HCT116 (cell line): ENCODE data around the gene MAP3K8. TPM values are rescaled to one million over a fixed set of nuclear protein-coding genes. Genes with fewer than 3 reads are reported as not detected.

Experiments
- ATAC-seq: fragments of 200-7000 bp; cut with Tn5 transposase; 2 replicates; pipeline ENCODE4 v1.9.1; 2020; ENCODE audit warnings: mild to moderate bottlenecking, moderate library complexity
- Bru-seq: library from RNA; stranded (reverse); fragments of 400-500 nt; gene quantifications from one replicate; lab custom pipeline; 2021; lab: Mats Ljungman, UMichigan
- BruChase-seq, 2 experiments: library from RNA; stranded (reverse); fragments of 400-500 nt; gene quantifications; one replicate each; lab custom pipeline; 2021; lab: Mats Ljungman, UMichigan
- BruUV-seq: library from RNA; stranded (reverse); fragments of 400-500 nt; replicated peaks from 2 replicates; lab custom pipeline; 2021; lab: Mats Ljungman, UMichigan
- CTCF ChIA-PET: fragments of 300-600 bp; sonication (Branson Sonifier 250); formaldehyde crosslinking; loops from one replicate; lab custom pipeline; 2021; ENCODE audit warnings: antibody characterized with exemption; lab: Charles Lee
- POLR2A ChIA-PET: fragments of 300-600, 350-600 bp; sonication (Branson Sonifier 250); formaldehyde crosslinking; loops from one replicate; lab custom pipeline; 2021; ENCODE audit warnings: antibody characterized with exemption; lab: Charles Lee
- RAD21 ChIA-PET, 2 experiments: fragments of 300-600 bp; sonication (Branson Sonifier 250); formaldehyde crosslinking; loops; one replicate each; lab custom pipeline; 2023; ENCODE audit warnings: low total read pairs in 2 of 2; ENCODE audit not compliant: uncharacterized antibody in 2 of 2, unreplicated experiment in 2 of 2, low non-redundant PET in 1 of 2; lab: Charles Lee
- DNase-seq: peaks from one replicate; pipeline ENCODE4 v3.0.0-alpha.2; 2010; ENCODE audit warnings: low read depth, low spot score
- H2AFZ ChIP-seq: fragments of 200-600 bp; shearing (Covaris generic), sonication (generic); 2 replicates; pipeline ENCODE4 v1.6.1; 2017; ENCODE audit warnings: low read depth, mixed run types, mixed read lengths, antibody characterized with exemption, low read length; ENCODE audit not compliant: poor library complexity, severe bottlenecking
- H3K27ac ChIP-seq: 2 replicates; pipeline ENCODE4 v1.5.1; 2012; ENCODE audit warnings: low read depth, low read length
- H3K27me3 ChIP-seq: fragments of 200-600 bp; sonication (generic); 2 replicates; pipeline ENCODE4 v1.6.1; 2016; ENCODE audit warnings: mixed run types, low read length, mixed read lengths; ENCODE audit not compliant: insufficient read depth
- H3K36me3 ChIP-seq, 2 experiments: fragments of 200-500 bp in 1 of 2; fragments of 200-600 bp in 1 of 2; sonication (Bioruptor generic) in 1 of 2; sonication (generic) in 1 of 2; 2 replicates each; pipeline versions ENCODE4 v1.5.1 to v1.6.1; 2014 to 2016; ENCODE audit warnings: low read length in 2 of 2, inconsistent platforms in 1 of 2, mixed read lengths in 1 of 2, mixed run types in 1 of 2; ENCODE audit not compliant: insufficient read depth in 2 of 2, control insufficient read depth in 1 of 2
- H3K4me1 ChIP-seq, 2 experiments: fragments of 200-600 bp in 1 of 2; sonication (generic) in 1 of 2; 2 replicates each; pipeline versions ENCODE4 v1.5.1 to v1.6.1; 2012 to 2017; ENCODE audit warnings: low read length in 2 of 2, inconsistent platforms in 1 of 2, mild to moderate bottlenecking in 1 of 2, mixed read lengths in 1 of 2, mixed run types in 1 of 2, moderate library complexity in 1 of 2; ENCODE audit not compliant: insufficient read depth in 2 of 2, control insufficient read depth in 1 of 2
- H3K4me2 ChIP-seq: fragments of 200-600 bp; sonication (generic); 2 replicates; pipeline ENCODE4 v1.6.1; 2017; ENCODE audit warnings: mixed run types, low read length, mixed read lengths
- H3K4me3 ChIP-seq, 2 experiments: fragments of 200-600 bp in 1 of 2; sonication (generic) in 1 of 2; replicated peaks in 1 of 2; 2 replicates each; pipeline ENCODE4 v1.5.1; 2011 to 2016; ENCODE audit warnings: low read length in 2 of 2, control low read depth in 1 of 2, low read depth in 1 of 2, mild to moderate bottlenecking in 1 of 2, mixed read lengths in 1 of 2, mixed run types in 1 of 2
- H3K79me2 ChIP-seq: fragments of 200-600 bp; sonication (generic); 2 replicates; pipeline ENCODE4 v1.6.1; 2017; ENCODE audit warnings: mild to moderate bottlenecking, mixed run types, low read length, moderate library complexity, mixed read lengths; ENCODE audit not compliant: insufficient read depth
- H3K9ac ChIP-seq: fragments of 200-600 bp; sonication (generic); 2 replicates; pipeline ENCODE4 v1.6.1; 2016; ENCODE audit warnings: low read length, mixed read lengths
- H3K9me2 ChIP-seq: fragments of 200-600 bp; sonication (generic), shearing (Covaris generic); 2 replicates; pipeline ENCODE4 v1.6.1; 2017; ENCODE audit warnings: mixed run types, mild to moderate bottlenecking, moderate library complexity; ENCODE audit not compliant: insufficient read depth
- H3K9me3 ChIP-seq, 2 experiments: fragments of 200-500 bp in 1 of 2; fragments of 200-600 bp in 1 of 2; sonication (Bioruptor generic) in 1 of 2; sonication (generic) in 1 of 2; 2 replicates each; pipeline ENCODE4 v1.6.1; 2014 to 2017; ENCODE audit warnings: low read length in 2 of 2, mixed read lengths in 2 of 2, inconsistent platforms in 1 of 2, low read depth in 1 of 2, mild to moderate bottlenecking in 1 of 2, mixed run types in 1 of 2, moderate library complexity in 1 of 2; ENCODE audit not compliant: control insufficient read depth in 1 of 2, insufficient read depth in 1 of 2
- H4K20me1 ChIP-seq: fragments of 200-600 bp; sonication (generic), shearing (Covaris generic); 2 replicates; pipeline ENCODE4 v1.6.1; 2017; ENCODE audit warnings: mixed run types, mild to moderate bottlenecking, moderate library complexity; ENCODE audit not compliant: insufficient read depth
- CBX3 ChIP-seq: IDR thresholded peaks from 2 replicates; pipeline ENCODE4 v1.6.1; 2012; ENCODE audit warnings: low read depth
- FOSL1 ChIP-seq: IDR thresholded peaks from 2 replicates; pipeline ENCODE4 v1.6.1; 2012; ENCODE audit warnings: low read depth
- MAX ChIP-seq: IDR thresholded peaks from 2 replicates; pipeline ENCODE4 v1.6.1; 2012
- POLR2AphosphoS5 ChIP-seq: IDR thresholded peaks from 2 replicates; pipeline ENCODE4 v1.6.1; 2011; ENCODE audit warnings: mild to moderate bottlenecking, low read depth, low read length, moderate library complexity
- RAD21 ChIP-seq: IDR thresholded peaks from 2 replicates; pipeline ENCODE4 v1.6.1; 2012; ENCODE audit warnings: low read depth, mild to moderate bottlenecking
- SIN3A ChIP-seq: IDR thresholded peaks from 2 replicates; pipeline ENCODE4 v1.6.1; 2012; ENCODE audit warnings: low read depth
- SP1 ChIP-seq: IDR thresholded peaks from 2 replicates; pipeline ENCODE4 v1.6.1; 2012; ENCODE audit warnings: low read depth
- ZBTB33 ChIP-seq: IDR thresholded peaks from 2 replicates; pipeline ENCODE4 v1.6.1; 2011; ENCODE audit warnings: mild to moderate bottlenecking, low read length, moderate library complexity; ENCODE audit not compliant: insufficient replicate concordance; ENCODE audit errors: extremely low read depth
- intact Hi-C: fragments of 100-400 bp; cut with micrococcal nuclease; formaldehyde crosslinking; loops from 2 replicates; pipeline ENCODE4 v1.10.0; 2022
- long read RNA-seq: library from polyadenylated mRNA; unstranded; transcript quantifications from one replicate; pipeline ENCODE4 v2.0.0, GENCODE V29; 2021; ENCODE audit not compliant: unreplicated experiment
- polyA plus RNA-seq: library from polyadenylated mRNA; unstranded; fragments of >200 nt; gene quantifications from 2 replicates; pipeline ENCODE4 v1.2.1, GENCODE V29; 2012; ENCODE audit warnings: missing spikeins
- total RNA-seq: library from RNA; stranded (reverse); gene quantifications from one replicate; pipeline ENCODE4 v1.2.1, GENCODE V29; 2021; ENCODE audit not compliant: unreplicated experiment
- TF ChIP-seq, protein P1 (sequence below): IDR thresholded peaks from 2 replicates; pipeline ENCODE4 v1.6.1; 2012

The MAP3K8 gene
- total RNA-seq (4.5 TPM), Bru-seq, nascent RNA (percentile 45 among the genes with signal in this experiment), BruChase-seq, experiment 1, labeled RNA remaining after a 6-hour chase (percentile 31 among the genes with signal in this experiment), BruChase-seq, experiment 2, labeled RNA remaining after a 2-hour chase (percentile 38 among the genes with signal in this experiment)
- polyA plus RNA-seq = 3.5 and 6.0 TPM in 2 replicates
- long read RNA-seq, partial matches to known transcripts = 1 of 6 reads
- long read RNA-seq, other reads (novel, unspliced or antisense) = 2 of 6 reads

DNA sequence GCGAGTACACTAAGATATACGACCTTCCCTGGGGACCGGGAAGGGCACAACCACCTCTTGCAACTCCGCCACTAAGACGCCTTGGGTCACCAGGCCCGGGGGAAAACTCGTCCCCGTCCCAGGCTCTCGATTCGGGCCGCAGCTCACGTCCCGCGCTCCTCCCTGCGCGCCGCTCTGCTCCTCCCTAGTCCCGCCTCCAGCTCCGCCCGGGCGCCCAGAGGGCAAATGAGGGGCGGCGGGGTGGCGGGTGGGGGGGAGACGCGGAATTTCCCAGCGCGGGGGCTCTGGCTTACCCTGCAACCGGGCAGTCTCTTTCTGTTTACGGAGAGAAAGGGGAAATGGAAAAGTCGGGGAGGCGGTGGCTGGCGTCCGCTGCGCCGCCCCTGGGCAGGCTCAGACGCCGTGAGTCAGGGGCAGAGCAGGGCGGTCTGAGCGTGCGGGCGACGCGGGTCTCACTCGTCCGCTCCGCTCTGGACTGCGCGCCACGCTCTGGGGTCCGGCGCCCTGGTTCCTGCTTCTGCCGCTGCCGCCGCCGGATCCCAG, at the start of gene MAP3K8:
MAP3K8 (plus strand) TSS at position 455 of the 543 bp plus-strand sequence. CDS start 4,755 bp downstream, outside the sequence.
- peak; percentile 81 for ATAC-seq
- POLR2A ChIA-PET = interaction anchor here (0.7 to 1.7 kb wide), 5 partner anchors 10 to 100 kb away, joined by 3 to 5 read pairs (median 3); no protein-coding TSS in a partner anchor
- H3K9ac ChIP-seq = peak within 1 kb of the TSS; percentile 79
- H3K9me3 ChIP-seq = no peaks in the 10 kb centered on the region
- RAD21 ChIA-PET = interaction anchor here in 1 of 2 experiments (0.5 to 0.6 kb wide), 3 partner anchors 28 to 679 kb away, joined by 3 to 5 read pairs (median 4); no protein-coding TSS in a partner anchor
- peak within 1 kb of the TSS; percentile 81 for H2AFZ ChIP-seq
- peak within 1 kb of the TSS; percentile 78 to 86 for H3K4me3 ChIP-seq
- H3K9me2 ChIP-seq = no peaks in the 10 kb centered on the region
- TF ChIP-seq, protein P1, sequence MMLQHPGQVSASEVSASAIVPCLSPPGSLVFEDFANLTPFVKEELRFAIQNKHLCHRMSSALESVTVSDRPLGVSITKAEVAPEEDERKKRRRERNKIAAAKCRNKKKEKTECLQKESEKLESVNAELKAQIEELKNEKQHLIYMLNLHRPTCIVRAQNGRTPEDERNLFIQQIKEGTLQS = no peak
- TF ChIP-seq POLR2AphosphoS5 (peak; percentile 85), SP1 (peak; percentile 53), SIN3A (peak; percentile 79; the same call in 1 of the 2 replicates), CBX3 (0 out of 2 replicates have a peak, but pooled peaks have one; percentile 31), ZBTB33 (peak; percentile 35), RAD21 (0 out of 2 replicates have a peak, but pooled peaks have one; percentile 2), FOSL1 (no peak), MAX (peak; percentile 38)
- no peaks in the 10 kb centered on the region for H3K79me2 ChIP-seq
- H3K36me3 ChIP-seq = no peaks in the 10 kb centered on the region
- intact Hi-C loops = loop anchor here (1.0 kb wide), 1 partner anchor 20 kb away; no protein-coding TSS in a partner anchor
- no TSS peak for BruUV-seq
- peak; percentile 71 for DNase-seq
- H3K27ac ChIP-seq = peak within 1 kb of the TSS; percentile 90
- H3K4me1 ChIP-seq = peaks cover 19 to 46% of the 10 kb centered on the region in 2 experiments
- no peaks in the 10 kb centered on the region for H4K20me1 ChIP-seq
- CTCF ChIA-PET = interaction anchor here (1.0 to 1.7 kb wide), 3 partner anchors 20 to 157 kb away, joined by 3 read pairs; no protein-coding TSS in a partner anchor
- peak within 1 kb of the TSS; percentile 98 for H3K4me2 ChIP-seq
- H3K27me3 ChIP-seq = no peaks in the 10 kb centered on the region
